Effector memory CD4-positive, alpha-beta T cell (primary cell): ENCODE data around the gene ENOX2.
"Not testable (repeated sequence)": the region's sequence is repeated elsewhere in the genome, so short reads cannot be mapped to it uniquely, and the experiment has no call there.

Source experiments
- DNase-seq, 3 donors: peaks; one replicate each; pipeline ENCODE4 v3.0.0-alpha.2; 2020
- H3K27ac ChIP-seq: 2 replicates; pipeline ENCODE4 v1.7.0; 2013; ENCODE audit warnings: mild to moderate bottlenecking, low read length, moderate library complexity; ENCODE audit not compliant: insufficient read depth, poor library complexity, severe bottlenecking
- H3K27me3 ChIP-seq: replicated peaks from 2 replicates; pipeline ENCODE4 v1.7.0; 2013; ENCODE audit warnings: mild to moderate bottlenecking, low read length; ENCODE audit not compliant: insufficient read depth, control insufficient read depth, poor library complexity, severe bottlenecking
- H3K36me3 ChIP-seq: 2 replicates; pipeline ENCODE4 v1.7.0; 2013; ENCODE audit warnings: mild to moderate bottlenecking, low read length, moderate library complexity; ENCODE audit not compliant: control insufficient read depth, insufficient read depth
- H3K4me1 ChIP-seq: 2 replicates; pipeline ENCODE4 v1.7.0; 2013; ENCODE audit warnings: low read length, mild to moderate bottlenecking; ENCODE audit not compliant: control insufficient read depth, insufficient read depth, poor library complexity, severe bottlenecking
- H3K4me3 ChIP-seq: 2 replicates; pipeline ENCODE4 v1.7.0; 2013; ENCODE audit warnings: low read length, low read depth, mild to moderate bottlenecking; ENCODE audit not compliant: insufficient read depth, poor library complexity, severe bottlenecking
- H3K9me3 ChIP-seq: 2 replicates; pipeline ENCODE4 v1.7.0; 2013; ENCODE audit warnings: mild to moderate bottlenecking, low read length, moderate library complexity; ENCODE audit not compliant: control insufficient read depth

The ENOX2 gene

DNA sequence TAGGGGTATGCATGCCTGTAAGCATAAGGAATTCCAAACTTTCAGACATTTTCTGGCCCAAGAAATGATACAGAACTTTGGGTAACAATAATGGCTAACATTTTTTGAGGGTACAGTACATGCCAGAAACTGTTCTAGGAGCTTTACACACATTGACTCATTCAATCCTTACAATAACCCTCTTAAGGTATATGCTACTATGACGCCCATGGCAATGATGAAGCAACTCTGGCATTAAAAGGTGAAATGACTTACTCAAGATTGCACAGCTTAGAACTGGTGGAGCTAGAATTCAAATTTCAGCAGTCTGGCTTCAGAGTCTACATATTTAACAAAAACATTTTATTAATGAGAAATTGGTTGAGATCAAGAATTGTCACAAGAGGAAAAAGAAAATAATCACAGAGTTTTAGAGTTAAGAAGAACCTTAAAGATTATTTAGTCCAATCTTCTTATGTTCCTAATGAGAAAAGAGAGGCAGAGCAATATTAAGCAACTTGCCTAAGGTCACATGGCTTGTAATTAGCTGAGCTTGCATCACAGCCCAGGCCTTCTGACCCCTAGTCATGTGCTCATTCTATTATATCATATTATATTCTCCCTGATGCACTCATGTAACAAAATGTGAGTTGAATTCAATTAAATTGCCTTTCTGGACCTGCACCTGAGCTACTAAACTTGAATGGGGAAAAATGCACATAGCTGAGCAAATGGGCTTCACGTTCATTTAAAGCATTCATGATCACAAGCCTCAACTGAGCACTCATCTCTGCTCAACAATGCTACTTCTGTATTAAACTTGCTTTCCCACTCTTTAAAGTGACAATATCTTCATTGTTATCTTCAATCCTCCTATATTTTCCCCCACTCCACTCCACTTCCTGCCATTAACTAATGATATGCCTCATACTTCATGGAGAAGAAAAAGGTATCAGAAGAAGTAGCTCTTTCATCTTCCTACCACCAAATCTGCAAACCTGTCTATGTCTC lies 73.2 kb downstream of the ENOX2 start:
- Histone ChIP-seq H3K9me3 (no peaks in the 10 kb centered on the region), H3K36me3 (no peaks in the 10 kb centered on the region), H3K4me3 (no peak overlapping the region), H3K27me3 (no peaks in the 10 kb centered on the region), H3K27ac (no peak overlapping the region), H3K4me1 (no peaks in the 10 kb centered on the region)
- DNase-seq: no peak

DNA sequence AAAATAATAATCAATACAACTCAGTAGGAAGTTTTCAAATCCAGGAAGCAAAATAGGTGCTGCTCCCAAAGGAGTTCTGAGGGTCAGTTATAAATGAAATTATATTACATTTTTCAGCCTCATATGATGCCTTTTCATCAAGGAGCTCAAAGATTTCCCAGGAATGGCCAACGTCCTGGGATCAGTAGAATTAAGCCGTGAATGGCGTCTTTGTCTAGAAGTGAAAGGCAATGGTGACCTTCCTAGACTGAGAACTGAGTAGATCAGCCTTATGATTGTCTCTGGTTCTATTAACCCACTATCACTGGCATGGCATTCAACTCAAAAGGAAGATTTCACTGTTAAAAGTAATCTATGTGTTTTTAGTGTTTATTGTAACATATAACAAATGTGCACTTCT lies 74.4 kb downstream of the ENOX2 start:
- no peaks in the 10 kb centered on the region for H3K36me3 ChIP-seq
- H3K9me3 ChIP-seq: no peaks in the 10 kb centered on the region
- no peak for DNase-seq
- no peaks in the 10 kb centered on the region for H3K4me1 ChIP-seq
- H3K4me3 ChIP-seq: no peak overlapping the region
- no peak overlapping the region for H3K27ac ChIP-seq
- no peaks in the 10 kb centered on the region for H3K27me3 ChIP-seq

DNA sequence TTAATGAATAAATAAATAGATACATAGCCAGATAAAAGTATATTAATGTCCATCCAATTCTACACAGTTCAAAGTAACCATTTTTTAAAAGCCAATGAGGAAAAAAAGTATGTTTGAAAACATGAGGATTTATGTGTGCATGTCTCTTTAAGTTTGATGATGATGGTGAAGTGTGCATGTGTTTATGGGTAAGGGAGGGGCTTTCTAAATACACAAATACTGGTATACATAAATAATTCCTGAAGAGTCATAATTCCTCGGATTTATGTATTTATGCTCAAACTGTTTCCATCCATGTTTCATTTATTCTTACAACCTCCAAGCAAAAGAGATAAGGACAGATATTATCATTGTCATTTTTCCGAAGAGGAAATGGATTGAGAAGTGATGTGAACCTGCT lies 75.4 kb downstream of the ENOX2 start:
- Histone ChIP-seq H3K4me3 (no peak overlapping the region), H3K27ac (no peak overlapping the region), H3K9me3 (no peaks in the 10 kb centered on the region), H3K27me3 (no peaks in the 10 kb centered on the region), H3K4me1 (no peaks in the 10 kb centered on the region), H3K36me3 (no peaks in the 10 kb centered on the region)
- DNase-seq: no peak

DNA sequence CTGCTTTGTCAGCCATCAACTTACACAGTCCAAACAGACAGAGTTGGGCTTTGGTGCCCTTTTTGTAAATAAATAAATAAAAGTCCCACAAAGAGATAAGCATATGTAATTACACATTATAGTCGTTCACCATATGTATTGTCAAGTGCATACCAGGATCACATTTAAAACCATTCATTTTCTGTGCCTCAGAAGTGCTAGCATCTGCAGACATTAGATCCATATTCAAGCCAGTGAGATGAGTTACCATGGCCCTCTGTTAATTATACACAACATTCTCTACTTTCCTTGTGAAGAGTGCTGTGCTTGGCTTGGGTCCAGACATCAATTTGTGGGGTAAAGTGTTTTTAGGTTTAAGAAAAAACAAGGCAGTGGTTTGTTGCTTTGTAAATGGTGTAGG lies 76.8 kb downstream of the ENOX2 start:
- DNase-seq: no peak
- Histone ChIP-seq H3K27me3 (no peaks in the 10 kb centered on the region), H3K4me3 (no peak overlapping the region), H3K36me3 (no peaks in the 10 kb centered on the region), H3K4me1 (no peaks in the 10 kb centered on the region), H3K9me3 (no peaks in the 10 kb centered on the region), H3K27ac (no peak overlapping the region)

- H3K27ac ChIP-seq: no peak overlapping the region
- no peaks in the 10 kb centered on the region for H3K9me3 ChIP-seq
- H3K36me3 ChIP-seq: no peaks in the 10 kb centered on the region
- H3K4me3 ChIP-seq: no peak overlapping the region
- DNase-seq: no peak
- no peaks in the 10 kb centered on the region for H3K4me1 ChIP-seq
- H3K27me3 ChIP-seq: no peaks in the 10 kb centered on the region
Observed at GRCh38 chrX:130825525-130825924, 77.5 kb downstream of the ENOX2 start.

DNA sequence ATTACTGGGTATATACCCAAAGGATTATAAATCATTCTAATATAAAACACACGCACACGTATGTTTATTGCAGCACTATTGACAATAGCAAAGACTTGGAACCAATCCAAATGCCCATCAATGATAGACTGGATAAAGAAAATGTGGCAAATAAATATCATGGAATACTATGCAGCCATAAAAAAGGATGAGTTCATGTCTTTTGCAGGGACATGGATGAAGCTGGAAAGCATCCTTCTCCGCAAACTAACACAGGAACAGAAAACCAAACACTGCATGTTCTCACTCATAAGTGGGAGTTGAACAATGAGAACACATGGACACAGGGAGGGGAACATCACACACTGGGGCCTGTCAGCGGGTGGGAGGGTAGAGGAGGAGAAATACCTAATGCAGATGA lies 83.6 kb downstream of the ENOX2 start:
- not testable (repeated sequence) for H3K4me3 ChIP-seq

GRCh38 chrX:130813932-130814331 lies 89.1 kb downstream of the ENOX2 start:
- H3K36me3 ChIP-seq, H3K9me3 ChIP-seq, H3K27ac ChIP-seq, H3K4me3 ChIP-seq, H3K27me3 ChIP-seq, DNase-seq, H3K4me1 ChIP-seq: not testable (repeated sequence)

More for the DNA sequence above, 83.6 kb downstream of the ENOX2 start:
- H3K27ac ChIP-seq, H3K4me1 ChIP-seq, DNase-seq, H3K27me3 ChIP-seq, H3K9me3 ChIP-seq, H3K36me3 ChIP-seq: not testable (repeated sequence)

- H3K4me1 ChIP-seq: no peaks in the 10 kb centered on the region
- no peaks in the 10 kb centered on the region for H3K36me3 ChIP-seq
- no peaks in the 10 kb centered on the region for H3K9me3 ChIP-seq
- H3K27ac ChIP-seq: no peak overlapping the region
- no peak for DNase-seq
- H3K27me3 ChIP-seq: no peaks in the 10 kb centered on the region
- H3K4me3 ChIP-seq: no peak overlapping the region
Observed at GRCh38 chrX:130810561-130810960, 92.4 kb downstream of the ENOX2 start.

DNA sequence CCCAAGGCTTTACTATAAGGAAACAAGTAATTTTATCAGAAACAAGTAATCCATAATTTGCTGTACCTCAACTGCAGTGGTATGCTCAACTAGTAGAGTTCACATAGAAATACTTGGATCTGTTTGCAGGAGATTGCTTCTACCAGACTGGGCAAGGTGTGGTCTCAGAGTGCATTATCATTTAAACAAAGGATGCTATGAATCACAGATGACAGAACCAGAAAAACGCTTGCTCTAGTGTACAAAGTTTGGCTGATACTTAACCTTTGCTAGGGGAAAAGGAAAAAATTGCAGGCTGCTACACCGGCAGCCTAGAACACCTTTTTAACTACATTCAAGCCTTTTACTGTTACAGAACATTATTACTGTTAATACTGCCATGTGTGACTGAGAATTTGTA lies 97.1 kb downstream of the ENOX2 start:
- DNase-seq: no peak
- Histone ChIP-seq H3K27me3 (no peaks in the 10 kb centered on the region), H3K4me1 (no peaks in the 10 kb centered on the region), H3K9me3 (no peaks in the 10 kb centered on the region), H3K36me3 (no peaks in the 10 kb centered on the region), H3K27ac (no peak overlapping the region), H3K4me3 (no peak overlapping the region)

DNA sequence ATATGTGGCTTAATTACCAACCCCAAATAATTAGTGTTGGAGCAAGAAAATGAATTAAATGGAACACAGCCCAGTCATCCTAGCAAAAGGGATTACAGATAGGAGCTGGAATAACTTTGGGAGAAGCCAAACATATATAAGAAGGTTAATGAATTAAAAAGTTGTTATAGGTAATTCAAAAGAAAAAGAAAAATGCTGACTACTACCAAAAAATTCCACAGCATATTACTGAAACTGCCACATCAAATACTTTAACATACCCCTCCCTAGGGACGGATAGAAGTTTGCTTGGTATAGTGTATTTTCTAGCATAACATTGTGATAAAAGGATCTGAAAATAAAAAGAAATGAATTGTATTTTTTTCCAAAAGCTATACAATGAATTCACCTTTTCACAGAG lies 99.5 kb downstream of the ENOX2 start:
- H3K9me3 ChIP-seq: no peaks in the 10 kb centered on the region
- H3K27me3 ChIP-seq: no peaks in the 10 kb centered on the region
- H3K36me3 ChIP-seq: no peaks in the 10 kb centered on the region
- no peak overlapping the region for H3K27ac ChIP-seq
- H3K4me1 ChIP-seq: no peaks in the 10 kb centered on the region
- no peak for DNase-seq
- H3K4me3 ChIP-seq: no peak overlapping the region
